Upper lobe of left lung (tissue), 6 donors: ENCODE data around the gene PIBF1. TPM values are rescaled to one million over a fixed set of nuclear protein-coding genes. Genes with fewer than 3 reads are reported as not detected.
"Not testable (repeated sequence)": the region's sequence is repeated elsewhere in the genome, so short reads cannot be mapped to it uniquely, and the experiment has no call there.

ENCODE experiments used
- ATAC-seq, 2 donors: fragments of 200-7000 bp; cut with Tn5 transposase; one replicate each; pipeline ENCODE4 v1.9.1; 2022; ENCODE audit warnings: mild to moderate bottlenecking in 2 of 2, moderate library complexity in 2 of 2; ENCODE audit not compliant: low FRiP score in 2 of 2
- DNase-seq, 2 donors: peaks; one replicate each; pipeline ENCODE4 v3.0.0-alpha.2; 2019 to 2020
- H3K27ac ChIP-seq, 4 donors: fragments of 200-600 bp; sonication (generic); one replicate each; pipeline ENCODE4 v1.5.1; 2016 to 2019
- H3K27me3 ChIP-seq, 4 donors: fragments of 200-600 bp; sonication (generic); one replicate each; pipeline ENCODE4 v1.5.1; 2017 to 2019
- H3K36me3 ChIP-seq, 4 donors: fragments of 200-600 bp; sonication (generic); one replicate each; pipeline ENCODE4 v1.5.1; 2016 to 2019
- H3K4me1 ChIP-seq, 4 donors: fragments of 200-600 bp; sonication (generic); one replicate each; pipeline ENCODE4 v1.5.1; 2018 to 2019
- H3K4me3 ChIP-seq, 4 donors: fragments of 200-600 bp; sonication (generic); one replicate each; pipeline ENCODE4 v1.5.1; 2017 to 2019; ENCODE audit warnings: mild to moderate bottlenecking in 2 of 4, moderate library complexity in 1 of 4
- H3K9me3 ChIP-seq, 4 donors: fragments of 200-600 bp; sonication (generic); one replicate each; pipeline ENCODE4 v1.5.1; 2018 to 2019
- CTCF ChIP-seq, 6 experiments: fragments of 450-650 bp in 4 of 6; fragments of 200-600 bp in 2 of 6; sonication (generic) in 2 of 6; IDR thresholded peaks; one replicate each; pipeline ENCODE4 v1.5.1; 2016 to 2019; ENCODE audit warnings: antibody characterized with exemption in 6 of 6
- EP300 ChIP-seq, 4 donors: sonication (generic); formaldehyde crosslinking; IDR thresholded peaks; one replicate each; pipeline ENCODE4 v1.5.1; 2017; ENCODE audit warnings: antibody characterized with exemption in 4 of 4, control low read depth in 2 of 4
- POLR2A ChIP-seq, 4 donors: fragments of 450-650 bp; IDR thresholded peaks; one replicate each; pipeline ENCODE4 v1.5.1; 2016 to 2017; ENCODE audit warnings: antibody characterized with exemption in 4 of 4, mild to moderate bottlenecking in 2 of 4
- POLR2AphosphoS5 ChIP-seq, 2 donors: sonication (generic); formaldehyde crosslinking; IDR thresholded peaks; one replicate each; pipeline ENCODE4 v1.5.1; 2017; ENCODE audit warnings: antibody characterized with exemption in 2 of 2
- WGBS, 2 donors: methylation state at CpG; one replicate each; pipeline ENCODE4 v1.1.5; 2017 to 2018; 5-methylcytosine and 5-hydroxymethylcytosine counted together
- total RNA-seq, 6 donors: library from RNA; depleted of rRNA in 4 of 6; stranded (reverse); fragments of >200 nt in 4 of 6; gene quantifications; one replicate each; pipeline versions ENCODE4 v1.1.0 to v1.2.1, GENCODE V29; 2016 to 2021
- donor health status: DM: no; HTN: no; CAD: no; lungs with moderate emphysema.
- donor health status: DM: no; HTN: yes; CAD: no; lungs with severe emphysema.

PIBF1 gene
- total RNA-seq, 6 donors from 2014 or later, result 14.1 to 80.7 (median 21.4) TPM

DNA sequence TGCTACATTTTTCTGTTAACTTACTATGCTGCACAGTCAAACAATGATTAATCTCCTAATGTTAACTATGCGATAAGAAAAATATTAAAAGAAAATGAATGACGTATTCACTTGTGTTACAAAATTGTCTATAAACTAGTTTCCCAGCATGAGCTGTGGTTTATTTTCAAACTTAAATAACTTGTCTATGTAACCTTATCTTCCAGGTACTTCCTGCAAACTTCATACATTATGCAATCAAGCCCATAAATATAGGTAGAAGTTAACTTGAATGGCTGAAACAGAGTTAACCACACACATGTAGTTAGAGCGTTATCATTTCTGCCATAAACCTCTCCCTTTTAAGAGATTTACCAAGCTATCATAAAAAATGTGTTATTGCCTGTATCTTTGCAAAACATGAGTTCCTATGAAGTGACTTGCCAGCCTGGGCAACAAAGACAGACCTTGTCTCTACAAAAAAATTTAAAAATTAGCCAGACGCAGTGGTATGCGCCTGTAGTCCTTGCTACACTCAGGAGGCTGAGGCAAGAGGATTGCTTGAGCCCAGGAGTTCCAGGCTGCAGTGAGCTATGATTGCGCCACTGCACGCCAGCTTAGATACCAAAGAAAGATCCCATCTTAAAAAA lies 259.1 kb downstream of the PIBF1 start:
- ATAC-seq (no peak), DNase-seq (no peak)
- TF ChIP-seq POLR2A (IDR thresholded peaks at IDR 0.05) (no peak), CTCF (IDR thresholded peaks at IDR 0.05) (no peak), EP300 (IDR thresholded peaks at IDR 0.05) (no peak), POLR2AphosphoS5 (IDR thresholded peaks at IDR 0.05) (no peak)
- no peaks in the 10 kb centered on the region for H3K27me3 ChIP-seq
- no peak overlapping the region for H3K27ac ChIP-seq
- 70 to 78% methylated on average over 7 of the region's 7 CpGs for WGBS, 2 donors
- H3K4me3 ChIP-seq, result no peak overlapping the region
- H3K9me3 ChIP-seq, result no peaks in the 10 kb centered on the region
- H3K36me3 ChIP-seq, result no peaks in the 10 kb centered on the region
- H3K4me1 ChIP-seq, result no peaks in the 10 kb centered on the region

DNA sequence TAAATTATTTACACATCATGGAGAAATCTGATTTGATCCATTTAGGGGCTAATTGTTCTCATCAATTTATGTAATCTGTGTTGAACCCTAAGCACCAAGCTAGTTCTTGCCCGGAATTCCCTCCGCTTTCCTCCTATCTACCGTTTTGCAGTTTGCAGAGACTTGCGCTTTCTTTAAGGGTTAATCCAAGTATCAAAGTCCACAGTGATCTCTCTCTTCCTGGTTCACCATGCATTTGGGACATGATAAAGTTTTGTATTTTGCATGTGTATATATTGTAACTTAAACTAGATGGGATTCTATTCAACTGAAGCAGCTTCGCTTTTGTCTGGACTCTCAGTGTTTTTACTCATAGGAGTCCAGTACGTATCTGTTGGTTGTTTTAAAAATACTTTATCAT lies 263.1 kb downstream of the PIBF1 start:
- no peak overlapping the region for H3K4me3 ChIP-seq
- H3K9me3 ChIP-seq, result no peaks in the 10 kb centered on the region
- H3K27me3 ChIP-seq, result no peaks in the 10 kb centered on the region
- no peak for DNase-seq
- H3K27ac ChIP-seq, result no peak overlapping the region
- TF ChIP-seq POLR2AphosphoS5 (IDR thresholded peaks at IDR 0.05), result no peak
- no peak for TF ChIP-seq POLR2A (IDR thresholded peaks at IDR 0.05)
- no peak for TF ChIP-seq CTCF (IDR thresholded peaks at IDR 0.05)
- no peak for TF ChIP-seq EP300 (IDR thresholded peaks at IDR 0.05)
- H3K36me3 ChIP-seq, result no peaks in the 10 kb centered on the region
- 94 to 98% methylated on average over 6 of the region's 6 CpGs for WGBS, 2 donors
- no peak for ATAC-seq
- no peaks in the 10 kb centered on the region for H3K4me1 ChIP-seq

DNA sequence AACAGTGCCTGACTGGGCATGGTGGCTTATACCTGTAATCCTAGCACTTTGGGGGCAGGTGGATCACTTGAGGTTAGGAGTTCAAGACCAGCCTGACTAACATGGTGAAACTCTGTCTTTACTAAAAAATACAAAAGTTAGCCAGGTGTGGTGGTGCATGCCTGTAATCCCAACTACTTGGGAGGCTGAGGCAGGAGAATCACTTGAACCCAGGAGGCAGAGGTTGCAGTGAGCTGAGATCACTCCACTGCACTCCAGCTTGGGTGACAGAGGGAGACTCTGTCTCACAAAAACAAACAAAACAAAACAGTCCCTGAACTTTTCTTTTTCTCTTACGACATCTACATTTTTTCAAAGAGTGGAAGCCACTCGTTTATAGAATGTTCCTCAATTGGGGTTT lies 266.7 kb downstream of the PIBF1 start:
- not testable (repeated sequence) for ATAC-seq, H3K27me3 ChIP-seq, H3K27ac ChIP-seq, DNase-seq, H3K4me1 ChIP-seq, H3K36me3 ChIP-seq, H3K4me3 ChIP-seq, H3K9me3 ChIP-seq
- WGBS, 2 donors, result 69 to 73% methylated on average over 2 of the region's 2 CpGs

DNA sequence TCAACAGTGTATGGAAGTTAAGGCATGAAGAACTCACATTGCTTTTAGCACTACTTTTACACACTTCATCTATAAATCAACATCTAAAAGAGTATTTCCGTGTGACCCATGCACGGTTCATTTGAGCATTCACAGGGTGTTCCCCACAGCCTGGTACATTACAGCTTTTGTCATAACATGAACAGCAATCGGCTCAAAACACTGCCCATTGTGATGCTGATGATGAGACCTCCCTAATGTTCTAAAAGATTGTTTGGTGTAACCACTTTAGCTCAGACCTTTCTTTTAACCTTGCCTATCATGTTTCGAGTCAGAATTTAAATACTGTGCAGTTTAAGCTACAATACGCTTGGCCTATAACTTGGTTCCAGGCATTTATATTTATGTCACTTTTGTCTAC lies 272.8 kb downstream of the PIBF1 start:
- H3K27ac ChIP-seq, result no peak overlapping the region
- ATAC-seq, result no peak
- WGBS, 2 donors, result 71% methylated on average over 5 of the region's 5 CpGs
- no peaks in the 10 kb centered on the region for H3K36me3 ChIP-seq
- no peaks in the 10 kb centered on the region for H3K27me3 ChIP-seq
- peaks cover 0 to 19% (median 3%) of the 10 kb centered on the region in 4 donors for H3K4me1 ChIP-seq
- H3K4me3 ChIP-seq, result no peak overlapping the region
- DNase-seq, result no peak
- no peaks in the 10 kb centered on the region for H3K9me3 ChIP-seq
- TF ChIP-seq POLR2AphosphoS5 (IDR thresholded peaks at IDR 0.05), result no peak
- TF ChIP-seq CTCF (IDR thresholded peaks at IDR 0.05), result no peak
- no peak for TF ChIP-seq EP300 (IDR thresholded peaks at IDR 0.05)
- TF ChIP-seq POLR2A (IDR thresholded peaks at IDR 0.05), result no peak

- peaks cover 0 to 21% (median 5%) of the 10 kb centered on the region in 4 donors for H3K4me1 ChIP-seq
- H3K27ac ChIP-seq, result no peak overlapping the region
- no peak for ATAC-seq
- H3K9me3 ChIP-seq, result no peaks in the 10 kb centered on the region
- no peak for TF ChIP-seq POLR2AphosphoS5 (IDR thresholded peaks at IDR 0.05)
- TF ChIP-seq CTCF (IDR thresholded peaks at IDR 0.05), result no peak
- TF ChIP-seq POLR2A (IDR thresholded peaks at IDR 0.05), result no peak
- no peak for TF ChIP-seq EP300 (IDR thresholded peaks at IDR 0.05)
- no peaks in the 10 kb centered on the region for H3K27me3 ChIP-seq
- H3K36me3 ChIP-seq, result no peaks in the 10 kb centered on the region
- no peak for DNase-seq
- no peak overlapping the region for H3K4me3 ChIP-seq
- 60 to 72% methylated on average over 8 of the region's 8 CpGs for WGBS, 2 donors
Measured at GRCh38 chr13:73055813-73056564, 274.1 kb downstream of the PIBF1 start.
